Activated CD4-positive, alpha-beta memory T cell treated with anti-CD3 and anti-CD28 coated beads, Interleukin-2, amount 10 ng/mL, durations not matched to agents 7 days and 5 days (primary cell): ENCODE results near the gene PIAS1. TPM values are rescaled to one million over a fixed set of nuclear protein-coding genes. Genes with fewer than 3 reads are reported as not detected.
"Not testable (repeated sequence)": the region's sequence is repeated elsewhere in the genome, so short reads cannot be mapped to it uniquely, and the experiment has no call there.

ENCODE experiments used
- CTCF ChIA-PET: fragments of 350-600 bp; sonication (Branson Sonifier 250); formaldehyde crosslinking; loops from one replicate; lab custom pipeline; 2021; ENCODE audit warnings: antibody characterized with exemption, inconsistent platforms; lab: Charles Lee
- POLR2A ChIA-PET: fragments of 350-600 bp; sonication (Branson Sonifier 250); formaldehyde crosslinking; loops from one replicate; lab custom pipeline; 2021; ENCODE audit warnings: antibody characterized with exemption; lab: Charles Lee
- DNase-seq: peaks from one replicate; pipeline ENCODE4 v3.0.0-alpha.2; 2020
- H3K27ac Mint-ChIP-seq: one replicate; pipeline ENCODE4 v1.8.0; 2021; ENCODE audit warnings: mild to moderate bottlenecking, mixed read lengths
- H3K27me3 Mint-ChIP-seq: one replicate; pipeline ENCODE4 v1.8.0; 2021; ENCODE audit warnings: mixed read lengths
- H3K36me3 Mint-ChIP-seq: one replicate; pipeline ENCODE4 v1.8.0; 2021; ENCODE audit warnings: low read depth, mixed read lengths
- H3K4me1 Mint-ChIP-seq: one replicate; pipeline ENCODE4 v1.8.0; 2021; ENCODE audit warnings: mixed read lengths
- H3K4me3 Mint-ChIP-seq: one replicate; pipeline ENCODE4 v1.8.0; 2021; ENCODE audit warnings: mild to moderate bottlenecking, mixed read lengths
- H3K9me3 Mint-ChIP-seq: one replicate; pipeline ENCODE4 v1.8.0; 2021; ENCODE audit warnings: mixed read lengths
- total RNA-seq, 2 experiments: library from RNA; stranded (reverse); gene quantifications; one replicate each; pipeline ENCODE4 v1.2.3, GENCODE V29; 2021

The PIAS1 gene
- total RNA-seq, 2 experiments from 2014 or later, result 39.1 to 43.4 TPM

DNA sequence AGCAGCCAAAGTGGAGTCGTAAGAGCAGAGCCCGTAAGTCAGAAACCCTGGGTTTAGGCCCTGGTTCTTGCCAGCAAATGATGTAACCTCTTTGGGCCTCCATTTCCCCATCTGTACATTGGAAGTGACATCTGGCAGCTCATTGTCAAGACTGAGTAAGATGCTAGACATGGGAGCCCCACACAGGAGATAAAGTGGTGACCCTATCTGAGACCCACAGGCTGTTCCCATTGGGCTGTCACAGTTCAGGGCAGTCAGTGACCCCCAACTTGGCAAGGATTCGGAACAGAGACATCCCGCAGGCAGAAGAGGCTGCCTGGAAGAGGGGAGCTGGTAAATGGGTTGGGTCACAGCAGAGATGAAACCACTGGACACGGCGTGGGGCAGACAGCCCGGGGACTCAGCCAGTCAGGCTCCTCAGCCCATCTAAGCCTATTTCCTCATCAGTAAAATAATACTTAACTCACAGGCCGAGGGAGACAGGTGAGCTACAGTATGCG lies 173.6 kb downstream of the PIAS1 start:
- peaks cover 44% of the 10 kb centered on the region for H3K4me1 Mint-ChIP-seq
- POLR2A ChIA-PET, result interaction anchor here (2.4 to 5.4 kb wide), 4 partner anchors 18 to 173 kb away, joined by 9 to 95 read pairs (median 24); partner anchors contain the start of genes FEM1B and PIAS1
- peaks cover 20% of the 10 kb centered on the region for H3K36me3 Mint-ChIP-seq
- CTCF ChIA-PET, result no interaction called here
- H3K9me3 Mint-ChIP-seq, result no peaks in the 10 kb centered on the region
- no peak overlapping the region for H3K27ac Mint-ChIP-seq
- no peaks in the 10 kb centered on the region for H3K27me3 Mint-ChIP-seq
- DNase-seq, result no peak
- H3K4me3 Mint-ChIP-seq, result peak overlapping the region; percentile 93

DNA sequence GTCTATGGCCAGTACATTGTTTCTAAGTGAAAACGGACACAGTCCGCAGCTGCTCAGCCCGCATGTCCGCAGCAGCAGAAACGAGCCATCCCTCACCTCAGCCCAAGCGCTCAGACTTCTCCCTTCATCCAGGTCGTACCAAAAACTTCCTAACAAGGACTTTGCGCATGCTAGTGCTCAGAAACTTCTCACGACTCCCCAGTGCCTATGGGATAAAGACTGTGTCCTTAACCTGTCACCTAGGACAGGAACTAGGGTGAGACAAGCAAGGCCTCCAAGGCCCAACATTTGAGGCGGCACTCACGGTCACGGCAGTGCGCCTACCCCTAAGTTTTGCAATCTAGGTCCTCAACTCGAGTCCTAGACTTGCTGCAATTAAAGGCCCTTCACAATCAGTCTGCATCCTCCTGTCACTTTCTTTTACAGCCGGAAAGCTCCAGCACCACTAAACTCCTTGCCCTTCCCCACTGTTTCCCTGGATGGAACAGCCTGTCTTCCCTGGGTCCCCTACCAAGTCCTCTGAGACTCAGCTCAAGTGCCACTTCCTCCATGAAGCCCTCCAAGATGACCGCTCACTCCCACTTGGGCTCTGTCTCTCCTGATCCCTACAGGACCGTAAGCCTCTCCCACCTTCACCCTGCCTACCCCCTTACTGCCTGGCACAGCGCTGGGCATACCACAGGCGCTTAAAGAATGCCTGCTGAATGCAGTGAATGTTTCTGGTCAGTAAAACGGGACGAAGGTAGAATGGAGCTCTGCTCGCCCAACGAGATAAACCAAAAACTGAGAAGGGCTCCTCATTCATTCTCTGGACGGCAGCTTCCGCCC lies 174.2 kb downstream of the PIAS1 start:
- POLR2A ChIA-PET, result interaction anchor here (1.2 to 5.4 kb wide), 8 partner anchors 10 to 388 kb away, joined by 3 to 95 read pairs (median 10); partner anchors contain the start of genes FEM1B and PIAS1
- Mint-ChIP-seq H3K27me3 (no peaks in the 10 kb centered on the region), H3K27ac (peak overlapping the region; percentile 74), H3K9me3 (no peaks in the 10 kb centered on the region), H3K36me3 (peaks cover 15% of the 10 kb centered on the region), H3K4me1 (peaks cover 41% of the 10 kb centered on the region), H3K4me3 (peak overlapping the region; percentile 93)
- DNase-seq, result no peak
- CTCF ChIA-PET, result interaction anchor here (1.0 kb wide), 1 partner anchor 49 kb away, joined by 4 read pairs; the partner anchor contains the start of gene FEM1B

DNA sequence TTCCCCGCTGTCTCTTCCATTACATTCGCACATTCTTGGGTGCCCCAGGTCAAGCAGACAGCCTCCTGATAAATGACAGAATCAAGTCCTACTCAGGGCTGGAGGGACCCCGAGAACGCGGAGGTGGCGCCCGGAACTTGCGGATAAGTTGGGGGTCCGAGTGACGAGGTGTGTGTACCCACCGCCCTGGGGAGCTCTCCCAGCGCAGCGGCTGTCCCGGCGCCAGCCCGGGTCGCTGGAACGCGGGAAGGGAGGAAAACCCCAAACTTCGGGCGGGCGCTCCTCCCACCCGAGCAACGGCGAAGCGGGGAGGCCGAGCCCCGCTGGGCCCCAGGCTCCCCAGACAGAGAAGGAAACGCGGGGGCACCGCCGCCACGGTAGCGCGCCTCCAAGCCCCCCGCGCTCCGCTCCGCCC lies 174.9 kb downstream of the PIAS1 start:
- no peaks in the 10 kb centered on the region for H3K9me3 Mint-ChIP-seq
- H3K27me3 Mint-ChIP-seq, result no peaks in the 10 kb centered on the region
- peaks cover 12% of the 10 kb centered on the region for H3K36me3 Mint-ChIP-seq
- peak overlapping the region; percentile 74 for H3K27ac Mint-ChIP-seq
- ChIA-PET POLR2A (interaction anchor here (1.2 to 5.4 kb wide), 11 partner anchors 10 to 686 kb away, joined by 3 to 95 read pairs (median 8); partner anchors contain the start of genes FEM1B, MAP2K5 and PIAS1), CTCF (interaction anchor here (0.6 to 1.0 kb wide), 2 partner anchors 48 to 160 kb away, joined by 3 to 4 read pairs; partner anchors contain the start of gene FEM1B)
- H3K4me1 Mint-ChIP-seq, result peaks cover 41% of the 10 kb centered on the region
- no peak for DNase-seq
- H3K4me3 Mint-ChIP-seq, result peak overlapping the region; percentile 93

DNA sequence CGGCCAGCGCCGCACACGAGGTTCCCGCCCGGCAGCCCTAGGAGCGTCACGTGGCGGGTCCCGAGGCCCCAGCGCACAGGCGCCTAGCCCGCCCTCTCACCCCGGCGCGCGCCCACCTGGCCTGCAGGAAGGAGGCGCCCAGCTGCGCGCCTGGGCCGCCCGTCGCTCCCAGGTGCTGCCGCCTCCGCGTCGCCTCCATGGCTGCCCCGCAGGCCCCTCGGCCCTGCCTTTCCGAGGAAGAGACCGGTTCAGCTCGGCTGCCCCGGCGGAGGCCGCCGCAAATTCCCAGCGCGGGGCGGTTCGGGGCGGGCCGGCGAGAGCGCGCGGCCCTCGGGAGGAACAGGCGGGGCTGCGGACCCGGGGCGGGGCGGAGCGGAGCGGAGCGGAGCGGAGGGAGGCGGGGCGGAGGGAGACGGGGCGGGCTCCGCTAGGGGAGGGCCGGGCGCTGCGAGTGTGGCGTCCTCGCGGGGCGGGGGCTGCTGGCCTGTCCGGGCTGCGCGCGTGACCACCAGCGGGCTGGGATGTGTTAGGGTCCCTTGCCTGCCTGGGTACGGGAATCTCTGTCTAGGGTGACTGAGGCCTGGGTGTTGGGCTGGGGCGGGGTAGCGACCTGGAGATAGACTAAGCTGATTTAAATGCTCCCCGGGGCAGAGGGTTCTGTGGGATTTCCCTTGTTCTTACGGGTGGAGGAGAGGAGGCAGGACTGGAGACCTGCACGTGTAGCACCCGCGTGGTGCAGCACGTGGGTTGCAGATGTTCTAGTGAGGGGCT lies 175.5 kb downstream of the PIAS1 start, which contains the start of gene CLN6:
CLN6 (minus strand) TSS at position 343 of the 771 bp plus-strand sequence; CDS start at position 199, 144 bp downstream.
- H3K4me1 Mint-ChIP-seq, result peaks cover 39% of the 10 kb centered on the region
- POLR2A ChIA-PET, result interaction anchor here (0.8 to 5.4 kb wide), 14 partner anchors 11 to 931 kb away, joined by 3 to 95 read pairs (median 6); partner anchors contain the start of genes FEM1B, GLCE, MAP2K5 and PIAS1
- H3K27me3 Mint-ChIP-seq, result no peaks in the 10 kb centered on the region
- DNase-seq, result peak; percentile 83
- H3K9me3 Mint-ChIP-seq, result no peaks in the 10 kb centered on the region
- peak within 1 kb of the TSS; percentile 93 for H3K4me3 Mint-ChIP-seq
- CTCF ChIA-PET, result interaction anchor here (0.6 to 1.0 kb wide), 2 partner anchors 23 to 161 kb away, joined by 3 to 4 read pairs; no protein-coding TSS in a partner anchor
- peak within 1 kb of the TSS; percentile 74 for H3K27ac Mint-ChIP-seq
- H3K36me3 Mint-ChIP-seq, result peaks cover 11% of the 10 kb centered on the region

DNA sequence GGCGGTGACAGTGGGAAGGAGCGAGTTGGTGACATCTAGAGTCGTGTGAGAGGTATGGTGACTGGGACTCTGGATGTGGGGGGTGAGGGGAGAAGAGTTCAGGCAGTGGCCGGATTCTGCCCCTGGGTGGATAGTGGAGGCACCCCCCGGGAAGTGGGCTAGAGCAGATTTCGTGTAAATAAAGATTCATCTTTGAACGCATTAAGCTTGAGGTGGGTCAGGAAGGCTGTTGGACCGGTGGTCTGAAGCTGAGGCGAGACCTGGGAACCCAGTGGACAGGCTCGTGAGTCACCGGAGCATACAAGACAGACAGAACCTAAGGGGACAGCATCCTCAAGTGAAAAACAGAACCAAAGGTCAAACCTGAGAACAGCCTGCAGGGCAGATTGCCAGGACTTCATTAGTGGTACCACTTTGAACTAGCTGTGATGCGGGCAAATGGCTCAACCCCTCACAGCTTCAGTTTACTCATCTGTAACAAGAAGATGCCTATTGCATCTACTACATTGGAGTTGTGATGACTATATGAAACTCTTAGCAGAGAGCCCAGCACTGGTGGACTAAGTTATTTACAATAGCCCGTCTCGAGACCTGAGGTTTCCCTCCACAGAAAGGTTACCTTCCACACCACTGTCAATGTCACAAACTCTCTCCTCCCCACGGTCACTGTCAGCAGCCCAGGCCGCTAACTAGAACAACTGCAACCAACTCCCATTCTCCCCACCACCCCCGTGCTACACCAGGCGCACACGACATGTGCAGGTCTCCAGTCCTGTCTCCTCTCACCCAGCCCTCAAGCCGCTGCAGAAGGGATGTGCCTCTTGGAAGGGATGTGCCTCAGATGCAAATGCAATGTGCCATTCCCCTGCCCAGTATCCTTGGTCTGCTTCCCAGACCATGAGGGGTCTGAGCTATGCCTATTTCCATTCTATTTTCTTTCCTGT lies 176.3 kb downstream of the PIAS1 start:
- H3K27ac Mint-ChIP-seq, result peak overlapping the region; percentile 29
- ChIA-PET POLR2A (interaction anchor here (0.8 to 5.4 kb wide), 11 partner anchors 12 to 930 kb away, joined by 3 to 95 read pairs (median 6); partner anchors contain the start of genes FEM1B, GLCE, MAP2K5 and PIAS1), CTCF (interaction anchor here (0.8 to 1.0 kb wide), 2 partner anchors 22 to 76 kb away, joined by 3 to 4 read pairs; no protein-coding TSS in a partner anchor)
- DNase-seq, result no peak
- peaks cover 6% of the 10 kb centered on the region for H3K36me3 Mint-ChIP-seq
- no peaks in the 10 kb centered on the region for H3K9me3 Mint-ChIP-seq
- peak overlapping the region; percentile 78 for H3K4me3 Mint-ChIP-seq
- no peaks in the 10 kb centered on the region for H3K27me3 Mint-ChIP-seq
- peaks cover 31% of the 10 kb centered on the region for H3K4me1 Mint-ChIP-seq

DNA sequence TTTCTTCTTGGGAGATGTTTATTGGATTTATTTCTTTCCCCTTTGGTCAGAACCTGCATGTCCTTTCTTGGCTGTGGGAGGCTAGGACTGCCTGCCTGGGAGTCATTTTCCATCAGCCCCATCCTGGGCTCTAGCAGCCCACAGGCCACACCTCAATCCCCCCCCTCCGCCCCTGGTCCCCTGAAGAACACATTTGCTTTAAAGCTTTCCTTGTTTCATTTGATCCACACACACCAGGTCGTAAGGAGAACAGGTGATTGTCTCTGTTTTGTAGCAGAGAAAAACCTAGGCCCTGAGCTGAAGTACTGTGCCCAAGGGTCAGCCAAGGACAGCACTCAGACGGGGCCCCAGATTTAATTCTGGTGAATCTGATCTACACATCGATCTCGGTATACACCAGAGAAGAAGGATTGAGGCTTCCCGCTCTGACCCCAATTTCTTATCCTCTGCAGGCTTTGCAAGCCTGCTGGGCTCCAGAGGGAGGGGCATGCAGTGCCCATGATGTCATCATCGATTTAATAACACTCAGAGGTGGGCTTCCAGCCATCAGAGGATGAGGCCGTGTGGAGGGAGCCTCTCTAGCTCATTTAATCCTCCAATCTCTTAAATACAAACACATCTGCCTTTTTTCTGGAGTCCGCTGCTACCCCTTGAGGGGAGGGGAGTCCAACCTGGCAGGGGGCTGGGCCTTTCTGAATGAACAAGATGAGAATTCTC lies 177.1 kb downstream of the PIAS1 start:
- H3K9me3 Mint-ChIP-seq, result no peaks in the 10 kb centered on the region
- ChIA-PET POLR2A (interaction anchor here (1.0 to 5.4 kb wide), 2 partner anchors 12 to 47 kb away, joined by 3 to 95 read pairs; partner anchors contain the start of gene FEM1B), CTCF (interaction anchor here (0.6 kb wide), 1 partner anchor 331 kb away, joined by 3 read pairs; no protein-coding TSS in a partner anchor)
- peaks cover 6% of the 10 kb centered on the region for H3K36me3 Mint-ChIP-seq
- H3K27me3 Mint-ChIP-seq, result no peaks in the 10 kb centered on the region
- no peak overlapping the region for H3K27ac Mint-ChIP-seq
- H3K4me3 Mint-ChIP-seq, result peak overlapping the region; percentile 38
- peaks cover 31% of the 10 kb centered on the region for H3K4me1 Mint-ChIP-seq
- no peak for DNase-seq

DNA sequence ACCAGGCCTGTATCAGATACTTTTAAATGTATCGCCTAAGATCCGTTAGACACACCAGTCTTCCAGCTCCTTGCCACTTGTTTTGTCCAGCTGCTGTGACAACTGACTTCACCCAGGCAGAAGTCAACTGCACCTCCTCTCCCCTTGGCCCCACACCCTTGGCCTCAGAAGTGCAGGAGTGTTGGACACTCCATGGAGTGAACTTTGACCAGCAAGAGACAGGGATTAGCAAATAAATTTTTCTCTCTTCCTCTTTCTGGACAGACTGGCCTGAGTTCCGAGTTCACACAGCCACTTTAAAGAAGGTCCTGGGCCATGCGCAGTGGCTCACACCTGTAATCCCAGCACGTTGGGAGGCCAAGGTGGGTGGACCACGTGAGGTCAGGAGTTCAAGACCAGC lies 178.3 kb downstream of the PIAS1 start:
- DNase-seq, result no peak
- H3K4me3 Mint-ChIP-seq, result no peak overlapping the region
- ChIA-PET POLR2A (interaction anchor here (1.0 to 5.4 kb wide), 2 partner anchors 13 to 46 kb away, joined by 3 to 95 read pairs; partner anchors contain the start of gene FEM1B), CTCF (no interaction called here)
- H3K27me3 Mint-ChIP-seq, result no peaks in the 10 kb centered on the region
- no peaks in the 10 kb centered on the region for H3K9me3 Mint-ChIP-seq
- H3K4me1 Mint-ChIP-seq, result peaks cover 24% of the 10 kb centered on the region
- H3K36me3 Mint-ChIP-seq, result peaks cover 6% of the 10 kb centered on the region
- no peak overlapping the region for H3K27ac Mint-ChIP-seq

DNA sequence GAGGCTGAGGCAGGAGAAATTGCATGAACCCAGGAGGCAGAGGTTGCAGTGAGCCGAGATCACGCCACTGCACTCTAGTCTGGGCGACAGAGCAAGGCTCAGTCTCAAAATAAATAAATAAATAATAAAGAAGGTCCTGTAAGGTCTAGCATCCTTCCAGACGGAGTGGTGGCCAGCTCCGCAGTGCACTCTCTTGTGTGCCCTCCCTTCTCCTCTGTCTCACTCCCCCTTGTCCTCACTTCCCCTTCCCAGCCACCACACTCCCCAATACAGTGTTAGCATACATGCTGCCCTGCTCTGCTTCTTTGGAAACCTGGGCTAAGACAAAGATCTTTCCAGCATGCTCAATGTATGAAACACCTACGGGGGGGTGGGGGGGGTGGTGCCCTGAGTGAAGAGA lies 178.8 kb downstream of the PIAS1 start:
- Mint-ChIP-seq H3K27me3 (no peaks in the 10 kb centered on the region), H3K4me1 (peaks cover 19% of the 10 kb centered on the region), H3K4me3 (no peak overlapping the region), H3K36me3 (peaks cover 6% of the 10 kb centered on the region), H3K9me3 (no peaks in the 10 kb centered on the region), H3K27ac (no peak overlapping the region)
- POLR2A ChIA-PET, result interaction anchor here (5.4 kb wide), 1 partner anchor 45 kb away, joined by 95 read pairs; the partner anchor contains the start of gene FEM1B
- no peak for DNase-seq
- CTCF ChIA-PET, result no interaction called here

DNA sequence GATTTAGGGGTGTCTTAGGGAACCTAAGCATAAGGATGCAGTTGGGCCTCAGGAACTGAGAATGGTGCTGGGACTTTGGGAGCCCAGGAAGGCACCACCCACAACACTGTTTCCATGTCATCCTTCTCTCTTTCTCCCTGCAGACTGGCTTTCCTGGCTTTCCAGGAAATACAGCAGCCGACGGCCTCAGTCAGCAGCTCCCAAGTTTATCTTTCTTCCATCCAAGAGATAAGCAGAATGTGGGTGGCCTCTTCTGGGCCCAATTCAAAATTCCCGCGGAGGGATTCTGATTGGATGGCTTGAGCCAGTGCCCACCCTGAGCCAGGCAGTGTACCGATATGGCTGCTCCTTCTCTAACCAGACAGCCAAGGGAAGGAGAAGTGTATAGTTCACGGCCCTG lies 179.9 kb downstream of the PIAS1 start:
- no peak overlapping the region for H3K4me3 Mint-ChIP-seq
- no peaks in the 10 kb centered on the region for H3K9me3 Mint-ChIP-seq
- POLR2A ChIA-PET, result no interaction called here
- CTCF ChIA-PET, result no interaction called here
- H3K27me3 Mint-ChIP-seq, result no peaks in the 10 kb centered on the region
- peaks cover 10% of the 10 kb centered on the region for H3K4me1 Mint-ChIP-seq
- DNase-seq, result no peak
- H3K27ac Mint-ChIP-seq, result no peak overlapping the region
- H3K36me3 Mint-ChIP-seq, result no peaks in the 10 kb centered on the region

DNA sequence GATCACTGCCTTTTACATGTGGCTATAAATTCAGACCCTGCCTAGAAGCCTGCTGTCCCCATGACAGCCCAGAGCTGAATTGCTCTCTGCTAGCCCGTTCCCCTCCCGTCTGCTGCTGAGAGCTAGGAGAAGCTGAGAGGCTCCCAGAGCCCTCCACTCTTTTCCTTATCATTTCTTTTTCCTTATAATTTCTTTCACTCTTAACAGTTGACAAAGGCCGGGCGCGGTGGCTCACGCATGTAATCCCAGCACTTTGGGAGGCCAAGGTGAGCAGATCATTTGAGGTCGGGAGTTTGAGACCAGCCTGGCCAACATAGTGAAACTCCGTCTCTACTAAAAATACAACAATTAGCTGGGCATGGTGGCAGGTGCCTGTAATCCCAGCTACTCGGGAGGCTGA lies 180.4 kb downstream of the PIAS1 start:
- DNase-seq, H3K36me3 Mint-ChIP-seq, H3K27ac Mint-ChIP-seq, H3K9me3 Mint-ChIP-seq, POLR2A ChIA-PET, H3K4me3 Mint-ChIP-seq, CTCF ChIA-PET, H3K27me3 Mint-ChIP-seq: not testable (repeated sequence)
- peaks cover 10% of the 10 kb centered on the region for H3K4me1 Mint-ChIP-seq

DNA sequence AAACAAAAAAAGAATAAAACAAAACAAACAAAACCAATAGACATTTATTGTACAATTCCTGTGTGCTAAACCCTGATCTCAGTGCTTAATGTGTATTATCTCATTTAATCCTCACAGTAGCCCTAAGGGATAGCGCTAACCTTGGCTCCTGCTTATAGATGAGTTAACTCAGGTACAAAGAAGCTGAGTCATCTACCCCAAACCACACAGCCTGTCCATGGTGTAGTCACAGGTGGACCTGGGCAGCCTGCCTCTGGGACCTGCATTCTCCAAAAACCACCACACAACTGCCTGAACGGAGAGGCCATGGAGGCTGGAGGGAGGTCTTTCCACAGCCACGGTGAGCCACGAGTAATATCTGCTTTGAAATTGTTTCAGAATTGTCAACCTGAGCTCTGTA lies 180.9 kb downstream of the PIAS1 start:
- no peak overlapping the region for H3K27ac Mint-ChIP-seq
- no peaks in the 10 kb centered on the region for H3K27me3 Mint-ChIP-seq
- ChIA-PET POLR2A (no interaction called here), CTCF (no interaction called here)
- H3K4me1 Mint-ChIP-seq, result peaks cover 8% of the 10 kb centered on the region
- DNase-seq, result no peak
- no peaks in the 10 kb centered on the region for H3K9me3 Mint-ChIP-seq
- no peak overlapping the region for H3K4me3 Mint-ChIP-seq
- no peaks in the 10 kb centered on the region for H3K36me3 Mint-ChIP-seq
